K562 (cell line): ENCODE data around the gene ATP5MG. TPM values are rescaled to one million over a fixed set of nuclear protein-coding genes. Genes with fewer than 3 reads are reported as not detected.

Source experiments
- CC2D1A ChIP-seq: fragments of 450-650 bp; IDR thresholded peaks from 2 replicates; pipeline ENCODE4 v1.6.1; 2017; ENCODE audit warnings: mild to moderate bottlenecking
- IRF9 ChIP-seq: fragments of 450-650 bp; IDR thresholded peaks from 2 replicates; pipeline ENCODE4 v1.6.1; 2016; ENCODE audit warnings: missing biosample characterization, missing genetic modification characterization
- KAT7 ChIP-seq: sonication (generic); formaldehyde crosslinking; IDR thresholded peaks from 2 replicates; pipeline ENCODE4 v1.8.0; 2022; ENCODE audit warnings: missing genetic modification reagents, mild to moderate bottlenecking, borderline replicate concordance
- NR2C2 ChIP-seq, 2 experiments: fragments of 200-800 bp in 1 of 2; sonication (Bioruptor generic) in 1 of 2; sonication (generic) in 1 of 2; formaldehyde crosslinking in 1 of 2; IDR thresholded peaks; 2 replicates each; pipeline versions ENCODE4 v1.6.1 to v1.8.0; 2016 to 2022; ENCODE audit warnings: mild to moderate bottlenecking in 1 of 2, missing compliant biosample characterization in 1 of 2, missing genetic modification characterization in 1 of 2, missing genetic modification reagents in 1 of 2
- PHF20 ChIP-seq: fragments of 450-650 bp; IDR thresholded peaks from 2 replicates; pipeline ENCODE4 v1.6.1; 2018; ENCODE audit not compliant: partially characterized antibody
- PHF8 ChIP-seq: fragments of 200-600 bp; sonication (generic); IDR thresholded peaks from 2 replicates; pipeline ENCODE4 v1.6.1; 2012; ENCODE audit warnings: mixed run types, mild to moderate bottlenecking, inconsistent platforms, low read length, moderate library complexity, borderline replicate concordance
- ZBED1 ChIP-seq: IDR thresholded peaks from 2 replicates; pipeline ENCODE4 v1.6.1; 2014
- ZBTB1 ChIP-seq: sonication (generic); formaldehyde crosslinking; IDR thresholded peaks from 2 replicates; pipeline ENCODE4 v1.8.1; 2023; ENCODE audit warnings: missing genetic modification reagents, low read depth, mild to moderate bottlenecking, borderline replicate concordance
- ZFX ChIP-seq: sonication (generic); formaldehyde crosslinking; IDR thresholded peaks from 2 replicates; pipeline ENCODE4 v1.8.0; 2022; ENCODE audit warnings: mild to moderate bottlenecking, missing genetic modification reagents, moderate library complexity
- ZNF263 ChIP-seq: sonication (generic); formaldehyde crosslinking; IDR thresholded peaks from 2 replicates; pipeline ENCODE4 v1.8.0; 2022; ENCODE audit warnings: mild to moderate bottlenecking, missing genetic modification reagents, borderline replicate concordance
- ZNF639 ChIP-seq, 2 experiments: fragments of 200-800 bp in 1 of 2; sonication (Bioruptor generic) in 1 of 2; sonication (generic) in 1 of 2; formaldehyde crosslinking in 1 of 2; IDR thresholded peaks in 1 of 2; conservative IDR thresholded peaks in 1 of 2; 2 replicates each; pipeline versions ENCODE4 v1.5.0 to v1.6.1; 2016 to 2020; ENCODE audit warnings: missing compliant biosample characterization in 1 of 2, missing genetic modification characterization in 1 of 2, missing genetic modification reagents in 1 of 2
- ZZZ3 ChIP-seq: fragments of 450-650 bp; IDR thresholded peaks from 2 replicates; pipeline ENCODE4 v1.6.1; 2016; ENCODE audit warnings: antibody characterized with exemption, mild to moderate bottlenecking, moderate library complexity
- polyA plus RNA-seq, 8 experiments: library from polyadenylated mRNA; depleted of rRNA in 4 of 8; stranded (reverse) in 5 of 8; unstranded in 3 of 8; fragments of >200 nt; fragmentation: Nextera tagmentation in 2 of 8; fragmentation: Illumina TruSeq in 1 of 8; extraction: Ambion mirVana in 2 of 8; extraction: Trizol in 1 of 8; gene quantifications; 2 replicates each; pipeline versions ENCODE4 v1.2.1 to v1.2.3, GENCODE V29; 2011 to 2014; ENCODE audit warnings: inconsistent platforms in 1 of 8, missing spikeins in 1 of 8
- total RNA-seq, 7 experiments: library from RNA; depleted of rRNA in 6 of 7; stranded (reverse); fragments of >200 nt in 6 of 7; fragmentation: Illumina TruSeq in 2 of 7; extraction: Trizol in 2 of 7; gene quantifications; 2 replicates each; pipeline versions ENCODE4 v1.2.1 to v1.2.3, GENCODE V29; 2011 to 2021; ENCODE audit warnings: low replicate concordance in 1 of 7
- TF ChIP-seq, protein P1 (sequence below): sonication (generic); formaldehyde crosslinking; IDR thresholded peaks from 2 replicates; pipeline ENCODE4 v1.8.0; 2022; ENCODE audit warnings: mild to moderate bottlenecking, missing genetic modification reagents

ATP5MG gene
- total and polyA plus RNA-seq, 9 of the 15 experiments (the other 6 are each of a cell fraction or from before 2014, with no cell fraction given) = 301 to 2,138 (median 434) TPM

DNA sequence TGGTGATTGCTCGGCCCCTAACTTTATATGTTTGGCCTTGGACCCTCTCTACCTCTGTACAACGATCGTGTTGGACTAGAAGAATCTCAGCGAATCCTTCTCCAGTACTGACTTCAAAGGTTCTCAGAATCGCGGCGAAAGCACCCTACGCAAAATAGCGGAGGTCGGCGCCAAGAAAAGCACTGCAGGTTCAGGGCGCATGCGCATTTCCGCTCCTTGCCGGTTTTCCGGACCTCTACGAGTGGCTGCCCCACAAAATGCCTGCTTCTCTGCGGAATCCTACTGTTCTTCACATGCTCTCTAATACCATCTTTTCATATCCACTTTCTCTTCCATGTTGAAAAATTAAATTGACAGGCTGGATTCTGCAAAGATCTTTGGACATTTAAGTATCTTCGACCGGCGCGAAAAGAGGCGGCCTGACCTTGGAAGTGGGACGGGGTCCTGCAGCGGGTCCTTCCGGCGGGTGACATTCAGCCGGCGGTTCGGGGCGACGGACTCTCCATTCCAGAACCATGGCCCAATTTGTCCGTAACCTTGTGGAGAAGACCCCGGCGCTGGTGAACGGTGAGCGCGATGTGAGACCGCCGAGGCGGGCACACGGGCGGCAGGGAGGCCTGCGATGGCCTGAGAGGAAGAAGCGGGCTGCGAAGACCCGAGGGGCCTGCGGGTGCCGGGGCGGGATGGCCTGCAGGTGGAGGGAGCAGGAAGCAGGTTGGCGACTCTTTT, at the start of gene ATP5MG (continued):
- TF ChIP-seq ZNF263 (peak; percentile 27; the same call in 1 of the 2 replicates), PHF8 (peak; percentile 86; the same call in 1 of the 2 replicates), KAT7 (CRISPR knock-in tag) (peak; percentile 79; the same call in 1 of the 2 replicates), ZNF639 (CRISPR knock-in tag; conservative IDR thresholded peaks at IDR 0.05 in 1 of 2, IDR thresholded peaks at IDR 0.05 in 1 of 2) (peak in 1 of 2 experiments; percentile 73; a peak in 1 of 4 replicates), NR2C2 (CRISPR knock-in tag; IDR thresholded peaks at IDR 0.05) (peak; percentile 26; the same call in 1 of the 2 replicates), NR2C2 (tag; IDR thresholded peaks at IDR 0.05) (peak; percentile 94), ZZZ3 (peak; percentile 67; the same call in 1 of the 2 replicates), ZBTB1 (CRISPR knock-in tag) (0 out of 2 replicates have a peak, but pooled peaks have one; percentile 65), ZBED1 (0 out of 2 replicates have a peak, but pooled peaks have one; percentile 17), ZFX (CRISPR knock-in tag) (peak; percentile 86), IRF9 (no peak), CC2D1A (no peak), PHF20 (peak; percentile 83)
- TF ChIP-seq, protein P1, sequence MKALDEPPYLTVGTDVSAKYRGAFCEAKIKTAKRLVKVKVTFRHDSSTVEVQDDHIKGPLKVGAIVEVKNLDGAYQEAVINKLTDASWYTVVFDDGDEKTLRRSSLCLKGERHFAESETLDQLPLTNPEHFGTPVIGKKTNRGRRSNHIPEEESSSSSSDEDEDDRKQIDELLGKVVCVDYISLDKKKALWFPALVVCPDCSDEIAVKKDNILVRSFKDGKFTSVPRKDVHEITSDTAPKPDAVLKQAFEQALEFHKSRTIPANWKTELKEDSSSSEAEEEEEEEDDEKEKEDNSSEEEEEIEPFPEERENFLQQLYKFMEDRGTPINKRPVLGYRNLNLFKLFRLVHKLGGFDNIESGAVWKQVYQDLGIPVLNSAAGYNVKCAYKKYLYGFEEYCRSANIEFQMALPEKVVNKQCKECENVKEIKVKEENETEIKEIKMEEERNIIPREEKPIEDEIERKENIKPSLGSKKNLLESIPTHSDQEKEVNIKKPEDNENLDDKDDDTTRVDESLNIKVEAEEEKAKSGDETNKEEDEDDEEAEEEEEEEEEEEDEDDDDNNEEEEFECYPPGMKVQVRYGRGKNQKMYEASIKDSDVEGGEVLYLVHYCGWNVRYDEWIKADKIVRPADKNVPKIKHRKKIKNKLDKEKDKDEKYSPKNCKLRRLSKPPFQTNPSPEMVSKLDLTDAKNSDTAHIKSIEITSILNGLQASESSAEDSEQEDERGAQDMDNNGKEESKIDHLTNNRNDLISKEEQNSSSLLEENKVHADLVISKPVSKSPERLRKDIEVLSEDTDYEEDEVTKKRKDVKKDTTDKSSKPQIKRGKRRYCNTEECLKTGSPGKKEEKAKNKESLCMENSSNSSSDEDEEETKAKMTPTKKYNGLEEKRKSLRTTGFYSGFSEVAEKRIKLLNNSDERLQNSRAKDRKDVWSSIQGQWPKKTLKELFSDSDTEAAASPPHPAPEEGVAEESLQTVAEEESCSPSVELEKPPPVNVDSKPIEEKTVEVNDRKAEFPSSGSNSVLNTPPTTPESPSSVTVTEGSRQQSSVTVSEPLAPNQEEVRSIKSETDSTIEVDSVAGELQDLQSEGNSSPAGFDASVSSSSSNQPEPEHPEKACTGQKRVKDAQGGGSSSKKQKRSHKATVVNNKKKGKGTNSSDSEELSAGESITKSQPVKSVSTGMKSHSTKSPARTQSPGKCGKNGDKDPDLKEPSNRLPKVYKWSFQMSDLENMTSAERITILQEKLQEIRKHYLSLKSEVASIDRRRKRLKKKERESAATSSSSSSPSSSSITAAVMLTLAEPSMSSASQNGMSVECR (CRISPR knock-in tag) = peak; percentile 78
